GM12801 (cell line): ENCODE results near the gene LDB2.

Experiments used
- CTCF ChIP-seq: IDR thresholded peaks from one replicate; pipeline ENCODE4 v1.5.1; 2011; ENCODE audit warnings: control low read depth; ENCODE audit not compliant: insufficient read length; ENCODE audit errors: extremely low read depth

LDB2 gene

GRCh38 chr4:16791460-16791859, 107.0 kb downstream of the LDB2 start:
- no peak for TF ChIP-seq CTCF

- TF ChIP-seq CTCF, result no peak
Measured at GRCh38 chr4:16790508-16790907, 107.9 kb downstream of the LDB2 start.

- TF ChIP-seq CTCF, result no peak
Measured at GRCh38 chr4:16788868-16789267, 109.6 kb downstream of the LDB2 start.

GRCh38 chr4:16785793-16786527, 112.5 kb downstream of the LDB2 start:
- TF ChIP-seq CTCF, result no peak

GRCh38 chr4:16783119-16783518, 115.3 kb downstream of the LDB2 start:
- TF ChIP-seq CTCF, result no peak

- TF ChIP-seq CTCF, result no peak
Measured at GRCh38 chr4:16779028-16779675, 119.3 kb downstream of the LDB2 start.

- no peak for TF ChIP-seq CTCF
Measured at GRCh38 chr4:16777726-16778125, 120.7 kb downstream of the LDB2 start.
